ENCODE measurements around the gene MGAT3.

The MGAT3 gene

GRCh38 chr22:39469681-39470450, 13.1 kb downstream of the MGAT3 start:
- DNase-seq, result no peak
- peaks cover 1 to 84% (median 54%) of the 10 kb centered on the region in 4 experiments for H3K4me1 ChIP-seq (ENCODE audit: control extremely low read depth in 1 of 4, control insufficient read depth in 4 of 4, insufficient read depth in 4 of 4, low read length in 3 of 4)
- no peaks in the 10 kb centered on the region for H3K9me3 ChIP-seq (ENCODE audit: control extremely low read depth in 1 of 5, control insufficient read depth in 4 of 5, insufficient read depth in 2 of 5, low read depth in 1 of 5, low read length in 4 of 5)
- ChIA-PET CTCF (interaction anchor here (1.0 kb wide), 2 partner anchors 9 to 31 kb away, joined by 3 read pairs; no protein-coding TSS in a partner anchor), POLR2A (no interaction called here)
- peaks cover 0 to 17% (median 0%) of the 10 kb centered on the region in 4 experiments for H3K36me3 ChIP-seq (ENCODE audit: control insufficient read depth in 4 of 4, insufficient read depth in 4 of 4, low read length in 3 of 4)
- no peak overlapping the region for H3K27ac ChIP-seq (ENCODE audit: insufficient read depth in 1 of 2, low read depth in 1 of 2, low read length in 2 of 2, poor library complexity in 1 of 2, severe bottlenecking in 2 of 2)
- H3K4me3 ChIP-seq (ENCODE audit: control insufficient read depth in 1 of 7, extremely low read depth in 1 of 7, insufficient read depth in 4 of 7, low read depth in 2 of 7, low read length in 6 of 7), result no peak overlapping the region
- 85% methylated on average over 25 of the region's 26 CpGs for WGBS (ENCODE audit: insufficient coverage)
- H3K27me3 ChIP-seq (replicated peaks in 2 of 5; ENCODE audit: control insufficient read depth in 4 of 5, insufficient read depth in 5 of 5, low read length in 4 of 5), result no peaks in the 10 kb centered on the region

GRCh38 chr22:39470451-39471291, 13.9 kb downstream of the MGAT3 start:
- no peaks in the 10 kb centered on the region for H3K27me3 ChIP-seq (replicated peaks in 2 of 5; ENCODE audit: control insufficient read depth in 4 of 5, insufficient read depth in 5 of 5, low read length in 4 of 5)
- H3K36me3 ChIP-seq (ENCODE audit: control insufficient read depth in 4 of 4, insufficient read depth in 4 of 4, low read length in 3 of 4), result peaks cover 0 to 16% (median 0%) of the 10 kb centered on the region in 4 experiments
- WGBS (ENCODE audit: insufficient coverage), result 88% methylated on average over 16 of the region's 16 CpGs
- H3K9me3 ChIP-seq (ENCODE audit: control extremely low read depth in 1 of 5, control insufficient read depth in 4 of 5, insufficient read depth in 2 of 5, low read depth in 1 of 5, low read length in 4 of 5), result no peaks in the 10 kb centered on the region
- H3K4me3 ChIP-seq (ENCODE audit: control insufficient read depth in 1 of 7, extremely low read depth in 1 of 7, insufficient read depth in 4 of 7, low read depth in 2 of 7, low read length in 6 of 7), result peak overlapping the region in 1 of 7 experiments; percentile 10
- ChIA-PET CTCF (interaction anchor here (0.6 to 1.9 kb wide), 3 partner anchors 17 to 30 kb away, joined by 3 to 7 read pairs (median 4); no protein-coding TSS in a partner anchor), POLR2A (no interaction called here)
- peaks cover 1 to 82% (median 51%) of the 10 kb centered on the region in 4 experiments for H3K4me1 ChIP-seq (ENCODE audit: control extremely low read depth in 1 of 4, control insufficient read depth in 4 of 4, insufficient read depth in 4 of 4, low read length in 3 of 4)
- H3K27ac ChIP-seq (ENCODE audit: insufficient read depth in 1 of 2, low read depth in 1 of 2, low read length in 2 of 2, poor library complexity in 1 of 2, severe bottlenecking in 2 of 2), result no peak overlapping the region
- DNase-seq, result no peak

GRCh38 chr22:39471381-39472141, 14.7 kb downstream of the MGAT3 start:
- DNase-seq, result peak in 2 of 3 donors; percentile 53 to 55
- WGBS (ENCODE audit: insufficient coverage), result 6% methylated on average over 9 of the region's 13 CpGs
- peaks cover 1 to 78% (median 51%) of the 10 kb centered on the region in 4 experiments for H3K4me1 ChIP-seq (ENCODE audit: control extremely low read depth in 1 of 4, control insufficient read depth in 4 of 4, insufficient read depth in 4 of 4, low read length in 3 of 4)
- H3K9me3 ChIP-seq (ENCODE audit: control extremely low read depth in 1 of 5, control insufficient read depth in 4 of 5, insufficient read depth in 2 of 5, low read depth in 1 of 5, low read length in 4 of 5), result no peaks in the 10 kb centered on the region
- peaks cover 0 to 20% (median 0%) of the 10 kb centered on the region in 4 experiments for H3K36me3 ChIP-seq (ENCODE audit: control insufficient read depth in 4 of 4, insufficient read depth in 4 of 4, low read length in 3 of 4)
- ChIA-PET POLR2A (interaction anchor here (1.0 kb wide), 1 partner anchor 48 kb away, joined by 3 read pairs; the partner anchor contains the start of gene ATF4), CTCF (interaction anchor here (0.6 to 1.9 kb wide), 4 partner anchors 16 to 39 kb away, joined by 4 to 7 read pairs (median 6); no protein-coding TSS in a partner anchor)
- H3K27ac ChIP-seq (ENCODE audit: insufficient read depth in 1 of 2, low read depth in 1 of 2, low read length in 2 of 2, poor library complexity in 1 of 2, severe bottlenecking in 2 of 2), result peak overlapping the region in 1 of 2 experiments; percentile 22
- H3K27me3 ChIP-seq (replicated peaks in 2 of 5; ENCODE audit: control insufficient read depth in 4 of 5, insufficient read depth in 5 of 5, low read length in 4 of 5), result no peaks in the 10 kb centered on the region
- H3K4me3 ChIP-seq (ENCODE audit: control insufficient read depth in 1 of 7, extremely low read depth in 1 of 7, insufficient read depth in 4 of 7, low read depth in 2 of 7, low read length in 6 of 7), result peak overlapping the region in 4 of 7 experiments; percentile 11 to 48 (median 17)

DNA sequence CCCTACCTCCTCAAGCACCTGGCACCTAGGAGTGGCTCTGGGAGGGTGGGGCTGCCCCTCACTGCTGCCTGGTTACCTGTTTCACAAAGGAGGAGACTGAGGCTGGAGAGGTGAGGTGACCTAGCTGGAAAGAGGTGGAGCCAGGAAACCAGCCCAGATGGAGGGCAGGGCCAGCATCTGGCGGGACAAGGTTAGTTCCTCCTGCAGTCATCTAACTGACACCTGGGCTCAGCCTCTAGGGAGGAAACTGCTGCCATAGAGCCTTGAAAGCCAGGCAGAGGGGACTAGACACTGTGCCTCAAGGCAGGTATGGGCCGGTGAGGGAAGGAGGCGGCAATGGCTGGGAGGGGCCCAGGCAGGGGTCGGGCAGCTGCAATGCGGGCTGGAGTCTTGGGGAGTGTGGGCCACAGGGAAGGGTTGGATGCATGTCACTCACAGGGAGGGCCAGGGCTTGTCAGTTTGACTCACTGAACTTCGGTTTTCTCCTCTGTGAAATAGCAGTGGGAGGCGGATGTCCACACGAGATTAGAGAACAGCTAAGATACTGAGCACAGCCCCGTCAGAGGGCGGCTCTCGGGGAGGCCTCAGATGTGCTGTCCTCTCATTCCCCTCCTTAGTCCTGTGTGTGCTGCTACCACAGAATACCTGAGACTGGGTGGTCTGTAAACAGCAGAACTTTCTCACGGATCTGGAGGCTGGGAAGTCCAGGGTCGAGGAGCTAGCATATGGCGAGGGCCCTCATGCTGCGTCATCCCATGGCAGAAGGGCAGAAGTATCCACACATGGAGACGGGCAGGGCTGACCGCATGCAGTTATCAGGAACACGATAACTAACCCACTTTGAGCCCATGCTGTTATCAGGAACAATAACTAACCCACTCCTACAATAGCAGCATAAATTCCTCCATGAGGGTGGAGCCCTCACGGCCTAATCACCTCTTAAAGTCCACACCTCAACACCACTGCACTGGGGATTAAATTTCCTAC, 16.1 kb downstream of the MGAT3 start:
- no peaks in the 10 kb centered on the region for H3K9me3 ChIP-seq (ENCODE audit: control extremely low read depth in 1 of 5, control insufficient read depth in 4 of 5, insufficient read depth in 2 of 5, low read depth in 1 of 5, low read length in 4 of 5)
- CTCF ChIA-PET, result interaction anchor here (0.9 to 2.0 kb wide), 9 partner anchors 10 to 38 kb away, joined by 3 to 7 read pairs (median 5); no protein-coding TSS in a partner anchor
- 83% methylated on average over 18 of the region's 19 CpGs for WGBS (ENCODE audit: insufficient coverage)
- POLR2A ChIA-PET, result interaction anchor here (0.5 to 1.0 kb wide), 3 partner anchors 19 to 47 kb away, joined by 3 to 8 read pairs (median 4); partner anchors contain the start of gene ATF4
- no peak overlapping the region for H3K4me3 ChIP-seq (ENCODE audit: control insufficient read depth in 1 of 7, extremely low read depth in 1 of 7, insufficient read depth in 4 of 7, low read depth in 2 of 7, low read length in 6 of 7)
- H3K27ac ChIP-seq (ENCODE audit: insufficient read depth in 1 of 2, low read depth in 1 of 2, low read length in 2 of 2, poor library complexity in 1 of 2, severe bottlenecking in 2 of 2), result no peak overlapping the region
- no peaks in the 10 kb centered on the region for H3K27me3 ChIP-seq (replicated peaks in 2 of 5; ENCODE audit: control insufficient read depth in 4 of 5, insufficient read depth in 5 of 5, low read length in 4 of 5)
- peaks cover 1 to 74% (median 50%) of the 10 kb centered on the region in 4 experiments for H3K4me1 ChIP-seq (ENCODE audit: control extremely low read depth in 1 of 4, control insufficient read depth in 4 of 4, insufficient read depth in 4 of 4, low read length in 3 of 4)
- peaks cover 0 to 31% (median 0%) of the 10 kb centered on the region in 4 experiments for H3K36me3 ChIP-seq (ENCODE audit: control insufficient read depth in 4 of 4, insufficient read depth in 4 of 4, low read length in 3 of 4)
- DNase-seq, result peak in 1 of 3 donors; percentile 30

DNA sequence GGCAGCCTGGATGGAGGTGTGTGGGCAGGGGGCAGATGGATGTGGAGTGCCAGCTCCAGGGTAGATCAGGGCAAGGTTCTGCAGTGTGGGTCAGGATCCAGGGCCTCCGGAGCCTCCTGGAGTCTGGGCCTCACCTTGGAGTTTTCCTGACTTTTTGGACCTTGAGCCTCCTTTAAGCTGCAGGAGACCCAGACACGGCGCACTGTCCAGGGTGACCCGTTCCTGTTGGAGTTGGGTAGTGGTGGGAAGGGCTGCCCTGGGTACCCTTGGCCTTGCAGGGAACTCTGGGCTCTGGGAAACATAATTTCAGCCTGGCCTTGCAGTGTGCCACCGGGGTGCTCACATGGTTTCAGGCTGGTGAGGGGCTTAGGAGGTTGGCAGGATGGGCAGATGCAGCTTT, 17.0 kb downstream of the MGAT3 start:
- Histone ChIP-seq H3K27ac (ENCODE audit: insufficient read depth in 1 of 2, low read depth in 1 of 2, low read length in 2 of 2, poor library complexity in 1 of 2, severe bottlenecking in 2 of 2) (no peak overlapping the region), H3K9me3 (ENCODE audit: control extremely low read depth in 1 of 5, control insufficient read depth in 4 of 5, insufficient read depth in 2 of 5, low read depth in 1 of 5, low read length in 4 of 5) (no peaks in the 10 kb centered on the region), H3K4me3 (ENCODE audit: control insufficient read depth in 1 of 7, extremely low read depth in 1 of 7, insufficient read depth in 4 of 7, low read depth in 2 of 7, low read length in 6 of 7) (no peak overlapping the region), H3K36me3 (ENCODE audit: control insufficient read depth in 4 of 4, insufficient read depth in 4 of 4, low read length in 3 of 4) (peaks cover 0 to 37% (median 0%) of the 10 kb centered on the region in 4 experiments), H3K4me1 (ENCODE audit: control extremely low read depth in 1 of 4, control insufficient read depth in 4 of 4, insufficient read depth in 4 of 4, low read length in 3 of 4) (peaks cover 1 to 64% (median 42%) of the 10 kb centered on the region in 4 experiments), H3K27me3 (replicated peaks in 2 of 5; ENCODE audit: control insufficient read depth in 4 of 5, insufficient read depth in 5 of 5, low read length in 4 of 5) (no peaks in the 10 kb centered on the region)
- DNase-seq, result no peak
- CTCF ChIA-PET, result interaction anchor here (0.9 to 2.0 kb wide), 5 partner anchors 9 to 26 kb away, joined by 3 to 5 read pairs (median 3); no protein-coding TSS in a partner anchor
- POLR2A ChIA-PET, result no interaction called here
- 93% methylated on average over 4 of the region's 5 CpGs for WGBS (ENCODE audit: insufficient coverage)
